CD8-positive, alpha-beta memory T cell (primary cell): ENCODE data around the gene BEGAIN. TPM values are rescaled to one million over a fixed set of nuclear protein-coding genes. Genes with fewer than 3 reads are reported as not detected.

Experiments
- CTCF ChIA-PET: fragments of 350-600 bp; sonication (Branson Sonifier 250); formaldehyde crosslinking; loops from one replicate; lab custom pipeline; 2021; ENCODE audit warnings: antibody characterized with exemption; lab: Charles Lee
- POLR2A ChIA-PET: fragments of 350-600 bp; sonication (Branson Sonifier 250); formaldehyde crosslinking; loops from one replicate; lab custom pipeline; 2021; ENCODE audit warnings: antibody characterized with exemption; lab: Charles Lee
- DNase-seq, 5 donors: peaks; one replicate each; pipeline versions ENCODE4 v3.0.0 to v3.0.0-alpha.2; 2020 to 2022; ENCODE audit warnings: mixed read lengths in 1 of 5
- H3K27ac ChIP-seq: one replicate; pipeline ENCODE4 v1.7.0; 2013; ENCODE audit warnings: low read depth, mild to moderate bottlenecking, low read length, moderate library complexity
- H3K27me3 ChIP-seq: 2 replicates; pipeline ENCODE4 v1.7.0; 2013; ENCODE audit warnings: low read length, mild to moderate bottlenecking; ENCODE audit not compliant: insufficient read depth, poor library complexity, severe bottlenecking
- H3K36me3 ChIP-seq: 2 replicates; pipeline ENCODE4 v1.7.0; 2013; ENCODE audit warnings: mild to moderate bottlenecking, low read length, moderate library complexity; ENCODE audit not compliant: insufficient read depth
- H3K4me1 ChIP-seq: 2 replicates; pipeline ENCODE4 v1.7.0; 2013; ENCODE audit warnings: mild to moderate bottlenecking, low read length, moderate library complexity; ENCODE audit not compliant: insufficient read depth
- H3K4me3 ChIP-seq: 2 replicates; pipeline ENCODE4 v1.7.0; 2013; ENCODE audit warnings: mild to moderate bottlenecking, low read length
- H3K9me3 ChIP-seq: 2 replicates; pipeline ENCODE4 v1.7.0; 2013; ENCODE audit warnings: mild to moderate bottlenecking, low read length
- H3K27ac Mint-ChIP-seq, 8 donors: one replicate each; pipeline ENCODE4 v1.8.0; 2020 to 2021; ENCODE audit warnings: mixed read lengths in 8 of 8, mild to moderate bottlenecking in 6 of 8, inconsistent platforms in 3 of 8, moderate library complexity in 3 of 8
- H3K27me3 Mint-ChIP-seq, 2 donors: one replicate each; pipeline ENCODE4 v1.8.0; 2020 to 2021; ENCODE audit warnings: mixed read lengths in 2 of 2, mild to moderate bottlenecking in 1 of 2, moderate library complexity in 1 of 2
- H3K36me3 Mint-ChIP-seq, 3 donors: one replicate each; pipeline ENCODE4 v1.8.0; 2020 to 2021; ENCODE audit warnings: mixed read lengths in 3 of 3, inconsistent platforms in 1 of 3, mild to moderate bottlenecking in 1 of 3
- H3K4me1 Mint-ChIP-seq, 3 donors: one replicate each; pipeline ENCODE4 v1.8.0; 2020 to 2021; ENCODE audit warnings: mixed read lengths in 3 of 3, inconsistent platforms in 1 of 3, mild to moderate bottlenecking in 1 of 3
- H3K4me3 Mint-ChIP-seq, 7 donors: one replicate each; pipeline ENCODE4 v1.8.0; 2020 to 2021; ENCODE audit warnings: mixed read lengths in 7 of 7, mild to moderate bottlenecking in 6 of 7, moderate library complexity in 4 of 7, inconsistent platforms in 2 of 7
- H3K9me3 Mint-ChIP-seq, 5 donors: one replicate each; pipeline ENCODE4 v1.8.0; 2020 to 2022; ENCODE audit warnings: mixed read lengths in 5 of 5, mild to moderate bottlenecking in 3 of 5, moderate library complexity in 2 of 5, inconsistent platforms in 1 of 5
- polyA plus RNA-seq: library from polyadenylated mRNA; unstranded; fragments of 300-500 nt; fragmentation: Illumina TruSeq; gene quantifications from one replicate; pipeline ENCODE4 v1.2.3, GENCODE V29; 2021
- total RNA-seq, 2 experiments: library from RNA; stranded (reverse); gene quantifications; one replicate each; pipeline ENCODE4 v1.2.3, GENCODE V29; 2021

BEGAIN gene
- total and polyA plus RNA-seq, 3 experiments from 2014 or later, result 0.26 to 2.4 (median 2.4) TPM

- Mint-ChIP-seq H3K9me3 (no peaks in the 10 kb centered on the region), H3K27ac (no peak overlapping the region), H3K36me3 (no peaks in the 10 kb centered on the region), H3K4me1 (peaks cover 5 to 6% (median 5%) of the 10 kb centered on the region in 3 donors), H3K4me3 (no peak overlapping the region), H3K27me3 (peaks cover 22 to 23% of the 10 kb centered on the region in 2 donors)
- H3K4me3 ChIP-seq, result no peak overlapping the region
- H3K27ac ChIP-seq, result no peak overlapping the region
- POLR2A ChIA-PET, result no interaction called here
- CTCF ChIA-PET, result no interaction called here
- H3K27me3 ChIP-seq, result no peaks in the 10 kb centered on the region
- no peaks in the 10 kb centered on the region for H3K9me3 ChIP-seq
- H3K4me1 ChIP-seq, result no peaks in the 10 kb centered on the region
- H3K36me3 ChIP-seq, result no peaks in the 10 kb centered on the region
- no peak for DNase-seq
Measured at GRCh38 chr14:100575266-100575995, 11.8 kb downstream of the BEGAIN start.

DNA sequence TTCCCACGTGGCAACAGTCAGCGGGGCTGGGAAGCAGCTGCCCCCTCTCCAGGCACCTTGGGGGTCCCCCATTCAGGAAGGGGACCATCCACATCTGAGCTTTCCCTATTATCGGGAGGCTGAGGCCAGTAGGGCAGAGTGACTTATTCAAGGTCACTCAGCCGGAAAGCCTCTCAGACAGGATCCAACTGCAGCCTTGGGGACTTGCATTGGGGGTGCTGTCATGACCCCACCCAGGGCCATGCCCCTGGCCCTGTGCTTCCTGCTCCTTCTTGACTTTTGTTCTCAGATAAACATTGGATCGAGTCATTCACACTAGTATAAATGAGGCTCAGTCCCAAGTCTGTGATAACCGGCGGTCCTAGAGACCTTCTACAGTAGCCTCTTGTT lies 12.6 kb downstream of the BEGAIN start:
- Histone ChIP-seq H3K4me3 (no peak overlapping the region), H3K9me3 (no peaks in the 10 kb centered on the region), H3K27ac (no peak overlapping the region), H3K4me1 (no peaks in the 10 kb centered on the region), H3K36me3 (no peaks in the 10 kb centered on the region), H3K27me3 (no peaks in the 10 kb centered on the region)
- H3K36me3 Mint-ChIP-seq, result no peaks in the 10 kb centered on the region
- H3K9me3 Mint-ChIP-seq, result no peaks in the 10 kb centered on the region
- H3K27me3 Mint-ChIP-seq, result peaks cover 24 to 26% of the 10 kb centered on the region in 2 donors
- no peak for DNase-seq
- H3K4me3 Mint-ChIP-seq, result no peak overlapping the region
- peaks cover 5 to 6% (median 5%) of the 10 kb centered on the region in 3 donors for H3K4me1 Mint-ChIP-seq
- H3K27ac Mint-ChIP-seq, result no peak overlapping the region
- ChIA-PET CTCF (no interaction called here), POLR2A (no interaction called here)

GRCh38 chr14:100573757-100574641 lies 13.2 kb downstream of the BEGAIN start:
- Mint-ChIP-seq H3K36me3 (no peaks in the 10 kb centered on the region), H3K27me3 (peaks cover 29 to 31% of the 10 kb centered on the region in 2 donors), H3K4me1 (peaks cover 5 to 10% (median 5%) of the 10 kb centered on the region in 3 donors), H3K27ac (no peak overlapping the region), H3K4me3 (no peak overlapping the region), H3K9me3 (no peaks in the 10 kb centered on the region)
- Histone ChIP-seq H3K4me1 (no peaks in the 10 kb centered on the region), H3K36me3 (no peaks in the 10 kb centered on the region), H3K27me3 (no peaks in the 10 kb centered on the region), H3K9me3 (no peaks in the 10 kb centered on the region), H3K4me3 (no peak overlapping the region), H3K27ac (no peak overlapping the region)
- ChIA-PET CTCF (no interaction called here), POLR2A (no interaction called here)
- no peak for DNase-seq

DNA sequence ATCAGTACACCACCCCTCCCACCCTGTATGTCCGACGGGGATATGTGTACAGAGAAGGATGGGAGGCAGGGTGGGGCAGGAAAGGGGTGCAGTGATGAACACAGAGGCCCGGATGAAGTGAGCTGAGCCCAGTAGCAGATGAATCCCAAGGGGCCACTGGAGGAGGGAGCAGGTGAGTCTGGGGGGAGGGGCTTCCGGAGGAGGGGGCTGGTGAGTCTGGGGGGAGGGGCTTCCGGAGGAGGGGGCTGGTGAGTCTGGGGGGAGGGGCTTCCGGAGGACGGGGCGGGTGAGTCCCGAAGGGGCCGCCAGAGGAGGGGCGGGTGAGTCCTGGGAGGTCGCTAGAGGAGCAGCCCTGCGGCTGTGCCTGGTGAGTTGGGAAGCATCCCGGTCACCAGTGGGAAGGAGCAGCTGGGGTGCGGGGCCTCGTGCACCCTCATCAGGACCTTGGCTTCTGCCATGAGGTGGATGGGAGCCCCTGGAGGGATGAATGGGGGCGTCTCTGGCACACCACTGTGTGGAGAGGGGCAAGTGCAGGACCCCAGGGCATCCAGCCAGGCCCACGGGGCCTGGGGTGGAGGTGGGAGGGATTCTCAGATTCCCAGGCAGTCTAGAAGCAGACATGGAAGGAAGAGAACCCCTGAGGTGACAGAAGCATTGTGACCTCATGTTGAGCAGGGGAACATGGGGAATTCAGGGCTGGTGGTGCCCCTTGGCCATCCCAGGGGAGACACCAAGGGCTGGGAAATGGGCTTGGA lies 14.0 kb downstream of the BEGAIN start:
- ChIA-PET CTCF (no interaction called here), POLR2A (no interaction called here)
- Histone ChIP-seq H3K4me1 (no peaks in the 10 kb centered on the region), H3K27me3 (peaks cover 4% of the 10 kb centered on the region), H3K4me3 (no peak overlapping the region), H3K9me3 (no peaks in the 10 kb centered on the region), H3K27ac (no peak overlapping the region), H3K36me3 (no peaks in the 10 kb centered on the region)
- H3K27me3 Mint-ChIP-seq, result peaks cover 29 to 31% of the 10 kb centered on the region in 2 donors
- no peak for DNase-seq
- H3K36me3 Mint-ChIP-seq, result no peaks in the 10 kb centered on the region
- no peaks in the 10 kb centered on the region for H3K9me3 Mint-ChIP-seq
- no peak overlapping the region for H3K4me3 Mint-ChIP-seq
- H3K27ac Mint-ChIP-seq, result no peak overlapping the region
- H3K4me1 Mint-ChIP-seq, result peaks cover 5 to 10% (median 5%) of the 10 kb centered on the region in 3 donors

- no peak for DNase-seq
- Mint-ChIP-seq H3K27ac (no peak overlapping the region), H3K36me3 (no peaks in the 10 kb centered on the region), H3K4me1 (peaks cover 5 to 10% (median 5%) of the 10 kb centered on the region in 3 donors), H3K4me3 (peak overlapping the region in 1 of 7 donors; percentile 25), H3K27me3 (peaks cover 29 to 31% of the 10 kb centered on the region in 2 donors), H3K9me3 (no peaks in the 10 kb centered on the region)
- Histone ChIP-seq H3K27ac (no peak overlapping the region), H3K9me3 (no peaks in the 10 kb centered on the region), H3K4me3 (no peak overlapping the region), H3K27me3 (peaks cover 4% of the 10 kb centered on the region), H3K4me1 (no peaks in the 10 kb centered on the region), H3K36me3 (no peaks in the 10 kb centered on the region)
- CTCF ChIA-PET, result no interaction called here
- POLR2A ChIA-PET, result no interaction called here
Measured at GRCh38 chr14:100572543-100572942, 14.7 kb downstream of the BEGAIN start.

DNA sequence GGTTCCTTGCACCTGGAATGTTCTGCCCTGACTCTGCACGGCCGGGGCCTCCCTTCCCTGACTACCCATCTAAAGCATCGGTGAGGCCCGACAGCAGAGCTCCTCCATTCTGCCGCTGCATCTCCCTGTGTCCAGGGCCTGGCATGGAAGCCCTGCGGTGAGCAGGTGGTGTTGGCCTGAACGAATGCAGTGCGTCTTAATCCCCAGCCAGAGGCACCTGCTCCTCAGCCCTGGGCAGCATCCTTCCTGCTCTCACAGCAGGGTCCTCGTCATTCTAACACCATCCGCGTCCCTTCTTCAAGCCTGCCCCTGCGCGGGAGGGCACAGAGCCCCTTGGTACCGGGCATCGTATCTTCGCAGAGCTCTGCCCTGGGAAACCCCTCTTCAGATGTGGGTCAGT lies 15.4 kb downstream of the BEGAIN start:
- H3K4me1 Mint-ChIP-seq, result peaks cover 5 to 14% (median 5%) of the 10 kb centered on the region in 3 donors
- no peaks in the 10 kb centered on the region for H3K9me3 ChIP-seq
- H3K4me3 Mint-ChIP-seq, result no peak overlapping the region
- peaks cover 4% of the 10 kb centered on the region for H3K27me3 ChIP-seq
- H3K27ac ChIP-seq, result no peak overlapping the region
- no peak overlapping the region for H3K27ac Mint-ChIP-seq
- ChIA-PET CTCF (no interaction called here), POLR2A (no interaction called here)
- H3K27me3 Mint-ChIP-seq, result peaks cover 32 to 34% of the 10 kb centered on the region in 2 donors
- no peak for DNase-seq
- H3K4me1 ChIP-seq, result peaks cover 2% of the 10 kb centered on the region
- no peaks in the 10 kb centered on the region for H3K36me3 ChIP-seq
- H3K36me3 Mint-ChIP-seq, result no peaks in the 10 kb centered on the region
- H3K9me3 Mint-ChIP-seq, result no peaks in the 10 kb centered on the region
- no peak overlapping the region for H3K4me3 ChIP-seq

DNA sequence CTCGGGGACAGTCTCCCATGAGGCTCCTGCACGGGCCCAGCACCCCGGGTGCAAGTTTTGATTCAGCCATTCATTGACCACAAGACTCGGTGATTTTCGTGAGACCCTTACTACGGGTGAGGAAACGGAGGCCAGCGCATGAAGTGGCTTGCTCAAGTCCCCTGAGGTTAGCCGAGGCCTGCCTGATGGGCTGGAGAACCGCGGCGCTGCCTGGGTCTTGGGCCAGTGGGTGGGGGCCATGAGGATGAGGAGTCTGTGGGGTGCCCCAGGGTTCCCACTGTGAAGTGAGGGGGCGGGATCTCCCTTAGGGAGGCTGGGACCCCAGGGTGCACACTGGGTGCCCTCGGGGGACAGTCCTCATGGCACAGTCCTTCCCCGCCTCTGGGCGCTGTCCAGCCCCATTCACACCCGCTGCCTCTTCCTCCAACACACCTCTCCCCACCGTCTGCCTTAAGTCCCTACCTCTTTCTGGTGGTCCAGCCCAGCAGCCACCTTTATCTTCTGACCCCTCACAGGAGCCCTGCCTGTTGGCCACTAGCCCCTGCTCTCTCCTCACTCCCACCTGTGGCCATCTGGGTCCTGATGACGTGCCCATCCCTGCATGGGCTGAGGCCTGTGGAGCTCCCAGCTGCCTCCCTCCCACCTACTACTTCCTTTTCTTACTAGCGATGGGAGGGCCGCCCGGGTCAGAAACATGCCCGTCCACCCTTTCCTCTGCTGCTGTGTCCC lies 16.3 kb downstream of the BEGAIN start:
- CTCF ChIA-PET, result no interaction called here
- no peak overlapping the region for H3K4me3 ChIP-seq

More for the DNA sequence above, 16.3 kb downstream of the BEGAIN start:
- H3K27me3 ChIP-seq, result peaks cover 4% of the 10 kb centered on the region
- H3K4me1 ChIP-seq, result peaks cover 5% of the 10 kb centered on the region
- no peak for DNase-seq
- no peaks in the 10 kb centered on the region for H3K9me3 Mint-ChIP-seq
- H3K36me3 Mint-ChIP-seq, result no peaks in the 10 kb centered on the region
- no peak overlapping the region for H3K27ac Mint-ChIP-seq
- no peak overlapping the region for H3K27ac ChIP-seq
- peaks cover 33 to 41% of the 10 kb centered on the region in 2 donors for H3K27me3 Mint-ChIP-seq
- POLR2A ChIA-PET, result no interaction called here
- no peaks in the 10 kb centered on the region for H3K9me3 ChIP-seq
- peaks cover 5 to 18% (median 5%) of the 10 kb centered on the region in 3 donors for H3K4me1 Mint-ChIP-seq
- H3K36me3 ChIP-seq, result no peaks in the 10 kb centered on the region
- no peak overlapping the region for H3K4me3 Mint-ChIP-seq
